Upper lobe of left lung (tissue), 4 donors: ENCODE measurements around the gene KIAA0232.
A peak's percentile ranks its signal among the peaks of the same experiment; 100 is the strongest.

ENCODE experiments used
- CTCF ChIP-seq, 6 experiments: fragments of 450-650 bp in 4 of 6; fragments of 200-600 bp in 2 of 6; sonication (generic) in 2 of 6; IDR thresholded peaks; one replicate each; pipeline ENCODE4 v1.5.1; 2016 to 2019; ENCODE audit warnings: antibody characterized with exemption in 6 of 6
- EP300 ChIP-seq, 4 donors: sonication (generic); formaldehyde crosslinking; IDR thresholded peaks; one replicate each; pipeline ENCODE4 v1.5.1; 2017; ENCODE audit warnings: antibody characterized with exemption in 4 of 4, control low read depth in 2 of 4
- POLR2A ChIP-seq, 4 donors: fragments of 450-650 bp; IDR thresholded peaks; one replicate each; pipeline ENCODE4 v1.5.1; 2016 to 2017; ENCODE audit warnings: antibody characterized with exemption in 4 of 4, mild to moderate bottlenecking in 2 of 4
- POLR2AphosphoS5 ChIP-seq, 2 donors: sonication (generic); formaldehyde crosslinking; IDR thresholded peaks; one replicate each; pipeline ENCODE4 v1.5.1; 2017; ENCODE audit warnings: antibody characterized with exemption in 2 of 2

GRCh38 chr4:6920171-6920570 is 137.6 kb downstream of the KIAA0232 start:
- no peak for TF ChIP-seq CTCF (IDR thresholded peaks at IDR 0.05)
- no peak for TF ChIP-seq POLR2A (IDR thresholded peaks at IDR 0.05)
- peak in 2 of 4 donors; percentile 15 to 59 for TF ChIP-seq EP300 (IDR thresholded peaks at IDR 0.05)
- peak; percentile 35 to 65 for TF ChIP-seq POLR2AphosphoS5 (IDR thresholded peaks at IDR 0.05)
